Activated naive CD8-positive, alpha-beta T cell (primary cell): ENCODE data around the gene LGALS16.
"Not testable (repeated sequence)": the region's sequence is repeated elsewhere in the genome, so short reads cannot be mapped to it uniquely, and the experiment has no call there.

Experiments
- H3K27ac Mint-ChIP-seq: one replicate; pipeline ENCODE4 v1.8.0; 2021; ENCODE audit warnings: mixed read lengths
- H3K27me3 Mint-ChIP-seq: one replicate; pipeline ENCODE4 v1.8.0; 2021; ENCODE audit warnings: mixed read lengths
- H3K36me3 Mint-ChIP-seq: one replicate; pipeline ENCODE4 v1.8.0; 2021; ENCODE audit warnings: mixed read lengths
- H3K4me1 Mint-ChIP-seq: one replicate; pipeline ENCODE4 v1.8.0; 2021; ENCODE audit warnings: low read depth, mixed read lengths
- H3K4me3 Mint-ChIP-seq: one replicate; pipeline ENCODE4 v1.8.0; 2021; ENCODE audit warnings: mild to moderate bottlenecking, mixed read lengths
- H3K9me3 Mint-ChIP-seq: one replicate; pipeline ENCODE4 v1.8.0; 2021; ENCODE audit warnings: low read depth, mixed read lengths

LGALS16 gene

GRCh38 chr19:39655613-39656012 is at the start of gene LGALS16:
Gene LGALS16 (plus strand): TSS chr19:39655913. CDS start chr19:39655962, 49 bp downstream.
- no peaks in the 10 kb centered on the region for H3K36me3 Mint-ChIP-seq
- H3K4me1 Mint-ChIP-seq: no peaks in the 10 kb centered on the region
- no peaks in the 10 kb centered on the region for H3K9me3 Mint-ChIP-seq
- H3K27me3 Mint-ChIP-seq: peaks cover 22% of the 10 kb centered on the region
- H3K4me3 Mint-ChIP-seq: no peak within 1 kb of the TSS
- H3K27ac Mint-ChIP-seq: no peak within 1 kb of the TSS

- Mint-ChIP-seq H3K4me1 (no peaks in the 10 kb centered on the region), H3K27ac (no peak overlapping the region), H3K4me3 (no peak overlapping the region), H3K36me3 (no peaks in the 10 kb centered on the region), H3K27me3 (peaks cover 5% of the 10 kb centered on the region), H3K9me3 (no peaks in the 10 kb centered on the region)
These were observed 48.7 kb upstream of the LGALS16 start for GRCh38 chr19:39607021-39607420.

- H3K27ac Mint-ChIP-seq: no peak overlapping the region
- peaks cover 4% of the 10 kb centered on the region for H3K27me3 Mint-ChIP-seq
- H3K9me3 Mint-ChIP-seq: no peaks in the 10 kb centered on the region
- H3K4me1 Mint-ChIP-seq: no peaks in the 10 kb centered on the region
- no peaks in the 10 kb centered on the region for H3K36me3 Mint-ChIP-seq
- H3K4me3 Mint-ChIP-seq: no peak overlapping the region
These were observed 48.2 kb upstream of the LGALS16 start for GRCh38 chr19:39607561-39607960.

GRCh38 chr19:39613597-39613996 is 42.1 kb upstream of the LGALS16 start:
- H3K4me1 Mint-ChIP-seq: no peaks in the 10 kb centered on the region
- peaks cover 7% of the 10 kb centered on the region for H3K27me3 Mint-ChIP-seq
- H3K9me3 Mint-ChIP-seq: peaks cover 5% of the 10 kb centered on the region
- no peak overlapping the region for H3K4me3 Mint-ChIP-seq
- H3K36me3 Mint-ChIP-seq: no peaks in the 10 kb centered on the region
- no peak overlapping the region for H3K27ac Mint-ChIP-seq

GRCh38 chr19:39617745-39618144 is 38.0 kb upstream of the LGALS16 start:
- peaks cover 5% of the 10 kb centered on the region for H3K9me3 Mint-ChIP-seq
- no peak overlapping the region for H3K4me3 Mint-ChIP-seq
- no peaks in the 10 kb centered on the region for H3K4me1 Mint-ChIP-seq
- peaks cover 31% of the 10 kb centered on the region for H3K27me3 Mint-ChIP-seq
- H3K36me3 Mint-ChIP-seq: no peaks in the 10 kb centered on the region
- H3K27ac Mint-ChIP-seq: no peak overlapping the region

GRCh38 chr19:39623946-39624345 is 31.8 kb upstream of the LGALS16 start:
- Mint-ChIP-seq H3K27ac (no peak overlapping the region), H3K36me3 (peaks cover 2% of the 10 kb centered on the region), H3K4me3 (no peak overlapping the region), H3K9me3 (no peaks in the 10 kb centered on the region), H3K4me1 (no peaks in the 10 kb centered on the region), H3K27me3 (peaks cover 39% of the 10 kb centered on the region)

- H3K27ac Mint-ChIP-seq, H3K36me3 Mint-ChIP-seq, H3K4me3 Mint-ChIP-seq, H3K4me1 Mint-ChIP-seq, H3K9me3 Mint-ChIP-seq: not testable (repeated sequence)
- peaks cover 20% of the 10 kb centered on the region for H3K27me3 Mint-ChIP-seq
These were observed 28.1 kb upstream of the LGALS16 start for GRCh38 chr19:39627631-39628030.

- Mint-ChIP-seq H3K4me1 (no peaks in the 10 kb centered on the region), H3K9me3 (no peaks in the 10 kb centered on the region), H3K27ac (no peak overlapping the region), H3K27me3 (peaks cover 34% of the 10 kb centered on the region), H3K4me3 (no peak overlapping the region), H3K36me3 (no peaks in the 10 kb centered on the region)
These were observed 24.5 kb upstream of the LGALS16 start for GRCh38 chr19:39631178-39631577.

GRCh38 chr19:39631626-39632025 is 24.1 kb upstream of the LGALS16 start:
- Mint-ChIP-seq H3K4me3 (no peak overlapping the region), H3K27me3 (peaks cover 38% of the 10 kb centered on the region), H3K9me3 (no peaks in the 10 kb centered on the region), H3K4me1 (no peaks in the 10 kb centered on the region), H3K36me3 (no peaks in the 10 kb centered on the region), H3K27ac (no peak overlapping the region)

GRCh38 chr19:39637891-39638290 is 17.8 kb upstream of the LGALS16 start:
- Mint-ChIP-seq H3K4me1 (no peaks in the 10 kb centered on the region), H3K4me3 (no peak overlapping the region), H3K27me3 (peaks cover 63% of the 10 kb centered on the region), H3K9me3 (no peaks in the 10 kb centered on the region), H3K27ac (no peak overlapping the region), H3K36me3 (no peaks in the 10 kb centered on the region)

- Mint-ChIP-seq H3K36me3 (no peaks in the 10 kb centered on the region), H3K4me1 (no peaks in the 10 kb centered on the region), H3K4me3 (no peak overlapping the region), H3K27ac (no peak overlapping the region), H3K27me3 (peaks cover 58% of the 10 kb centered on the region), H3K9me3 (no peaks in the 10 kb centered on the region)
These were observed 13.9 kb upstream of the LGALS16 start for GRCh38 chr19:39641773-39642172.

GRCh38 chr19:39643591-39643990 is 12.1 kb upstream of the LGALS16 start:
- no peaks in the 10 kb centered on the region for H3K36me3 Mint-ChIP-seq
- H3K27ac Mint-ChIP-seq: no peak overlapping the region
- peaks cover 60% of the 10 kb centered on the region for H3K27me3 Mint-ChIP-seq
- no peaks in the 10 kb centered on the region for H3K4me1 Mint-ChIP-seq
- H3K4me3 Mint-ChIP-seq: no peak overlapping the region
- no peaks in the 10 kb centered on the region for H3K9me3 Mint-ChIP-seq

GRCh38 chr19:39645800-39646411 is 9.8 kb upstream of the LGALS16 start:
- Mint-ChIP-seq H3K27ac (no peak overlapping the region), H3K9me3 (no peaks in the 10 kb centered on the region), H3K4me1 (no peaks in the 10 kb centered on the region), H3K36me3 (peaks cover 3% of the 10 kb centered on the region), H3K4me3 (no peak overlapping the region), H3K27me3 (peaks cover 59% of the 10 kb centered on the region)

GRCh38 chr19:39647918-39648317 is 7.8 kb upstream of the LGALS16 start:
- Mint-ChIP-seq H3K27me3 (peaks cover 54% of the 10 kb centered on the region), H3K27ac (no peak overlapping the region), H3K36me3 (peaks cover 3% of the 10 kb centered on the region), H3K4me3 (no peak overlapping the region), H3K4me1 (no peaks in the 10 kb centered on the region), H3K9me3 (no peaks in the 10 kb centered on the region)

GRCh38 chr19:39659791-39660190 is 4.1 kb downstream of the LGALS16 start:
- H3K9me3 Mint-ChIP-seq: no peaks in the 10 kb centered on the region
- peaks cover 7% of the 10 kb centered on the region for H3K4me1 Mint-ChIP-seq
- no peak overlapping the region for H3K27ac Mint-ChIP-seq
- H3K4me3 Mint-ChIP-seq: no peak overlapping the region
- peaks cover 9% of the 10 kb centered on the region for H3K27me3 Mint-ChIP-seq
- no peaks in the 10 kb centered on the region for H3K36me3 Mint-ChIP-seq

- H3K4me1 Mint-ChIP-seq: peaks cover 7% of the 10 kb centered on the region
- no peak overlapping the region for H3K4me3 Mint-ChIP-seq
- H3K36me3 Mint-ChIP-seq: no peaks in the 10 kb centered on the region
- no peak overlapping the region for H3K27ac Mint-ChIP-seq
- peaks cover 9% of the 10 kb centered on the region for H3K27me3 Mint-ChIP-seq
- H3K9me3 Mint-ChIP-seq: no peaks in the 10 kb centered on the region
These were observed 4.9 kb downstream of the LGALS16 start for GRCh38 chr19:39660661-39661060.
